Endothelial cell of umbilical vein (primary cell): Measurements from ENCODE around the gene BUB1B. TPM values are rescaled to one million over a fixed set of nuclear protein-coding genes. Genes with fewer than 3 reads are reported as not detected.

Experiments used
- BruUV-seq: library from RNA; stranded (reverse); fragments of 400-500 nt; replicated peaks from 2 replicates; lab custom pipeline; 2021; lab: Mats Ljungman, UMichigan
- CTCF ChIA-PET: fragments of 300-600, 350-600 bp; sonication (Branson Sonifier 250); formaldehyde crosslinking; loops from one replicate; lab custom pipeline; 2021; ENCODE audit warnings: antibody characterized with exemption, inconsistent platforms; lab: Charles Lee
- POLR2A ChIA-PET: fragments of 300-600, 350-600 bp; sonication (Branson Sonifier 250); formaldehyde crosslinking; loops from one replicate; lab custom pipeline; 2021; ENCODE audit warnings: antibody characterized with exemption, inconsistent platforms; lab: Charles Lee
- DNase-seq: peaks from one replicate; pipeline ENCODE4 v3.0.0-alpha.2; 2011; ENCODE audit warnings: low read depth, low spot score
- FAIRE-seq: peaks from 2 replicates; lab custom pipeline; 2011; peaks lifted over from hg19 to GRCh38; lab: Jason Lieb, UNC
- H2AFZ ChIP-seq: 2 replicates; pipeline ENCODE4 v1.6.0; 2012; ENCODE audit warnings: low read depth, low read length, control low read depth, inconsistent platforms
- H3K27ac ChIP-seq: 2 replicates; pipeline ENCODE4 v1.5.1; 2011; ENCODE audit warnings: low read depth, mild to moderate bottlenecking, control low read depth, low read length, moderate library complexity; ENCODE audit not compliant: insufficient read depth
- H3K27me3 ChIP-seq, 2 experiments: 2 replicates each; pipeline versions ENCODE4 v1.6.0 to v1.6.1; 2011; ENCODE audit warnings: low read length in 2 of 2, mixed read lengths in 1 of 2; ENCODE audit not compliant: control insufficient read depth in 2 of 2, insufficient read depth in 2 of 2
- H3K36me3 ChIP-seq, 2 experiments: 2 replicates in 1 of 2; 3 replicates in 1 of 2; pipeline ENCODE4 v1.5.1; 2011; ENCODE audit warnings: low read length in 2 of 2, mild to moderate bottlenecking in 1 of 2, moderate library complexity in 1 of 2; ENCODE audit not compliant: control insufficient read depth in 2 of 2, insufficient read depth in 2 of 2; ENCODE audit errors: extremely low read depth in 1 of 2
- H3K4me1 ChIP-seq: 3 replicates; pipeline ENCODE4 v1.5.1; 2011; ENCODE audit warnings: mild to moderate bottlenecking, low read length; ENCODE audit not compliant: control insufficient read depth, insufficient read depth; ENCODE audit errors: extremely low read depth
- H3K4me2 ChIP-seq: 2 replicates; pipeline ENCODE4 v1.6.1; 2011; ENCODE audit warnings: low read length, control low read depth, mixed read lengths; ENCODE audit not compliant: insufficient read depth
- H3K4me3 ChIP-seq, 3 experiments: fragments of 200-600 bp in 1 of 3; sonication (generic), shearing (Covaris generic) in 1 of 3; replicated peaks in 1 of 3; 2 replicates each; pipeline ENCODE4 v1.5.1; 2011 to 2016; ENCODE audit warnings: control low read depth in 3 of 3, low read length in 3 of 3, mild to moderate bottlenecking in 2 of 3, inconsistent platforms in 1 of 3, low read depth in 1 of 3, moderate library complexity in 1 of 3; ENCODE audit not compliant: insufficient read depth in 1 of 3
- H3K79me2 ChIP-seq: 2 replicates; pipeline ENCODE4 v1.6.0; 2012; ENCODE audit warnings: low read length, inconsistent platforms; ENCODE audit not compliant: control insufficient read depth, insufficient read depth
- H3K9ac ChIP-seq: replicated peaks from 2 replicates; pipeline ENCODE3; 2011; ENCODE audit warnings: low read length, control low read depth; ENCODE audit not compliant: insufficient read depth; ENCODE audit errors: extremely low read depth
- H3K9me1 ChIP-seq: replicated peaks from 3 replicates; pipeline ENCODE4 v1.6.0; 2011; ENCODE audit warnings: mild to moderate bottlenecking, low read length; ENCODE audit not compliant: control insufficient read depth, insufficient read depth; ENCODE audit errors: extremely low read depth
- H3K9me3 ChIP-seq: replicated peaks from 2 replicates; pipeline ENCODE4 v1.5.1; 2012; ENCODE audit warnings: low read length, inconsistent platforms; ENCODE audit not compliant: control insufficient read depth, insufficient read depth
- H4K20me1 ChIP-seq: replicated peaks from 2 replicates; pipeline ENCODE3; 2011; ENCODE audit warnings: mild to moderate bottlenecking, low read length; ENCODE audit not compliant: control insufficient read depth, insufficient read depth; ENCODE audit errors: extremely low read depth
- EZH2 ChIP-seq: IDR thresholded peaks from 2 replicates; pipeline ENCODE4 v1.6.1; 2012; ENCODE audit warnings: borderline replicate concordance, low read depth, mild to moderate bottlenecking, moderate library complexity, low read length, inconsistent platforms; ENCODE audit not compliant: severe bottlenecking
- FOS ChIP-seq: IDR thresholded peaks from 2 replicates; pipeline ENCODE4 v1.6.1; 2011; ENCODE audit warnings: mild to moderate bottlenecking, low read length, moderate library complexity, borderline replicate concordance; ENCODE audit not compliant: insufficient read depth
- GATA2 ChIP-seq: IDR thresholded peaks from 2 replicates; pipeline ENCODE4 v1.7.0; 2011; ENCODE audit warnings: low read depth, mild to moderate bottlenecking, moderate library complexity, mixed read lengths, low read length; ENCODE audit not compliant: insufficient read length, insufficient read depth
- POLR2A ChIP-seq: IDR thresholded peaks from 2 replicates; pipeline ENCODE4 v1.6.1; 2012; ENCODE audit warnings: low read depth, mild to moderate bottlenecking, control low read depth, low read length
- POLR2AphosphoS5 ChIP-seq: IDR thresholded peaks from 2 replicates; pipeline ENCODE4 v1.6.1; 2012; ENCODE audit warnings: low read depth, mild to moderate bottlenecking, control low read depth, low read length, moderate library complexity; ENCODE audit not compliant: insufficient read depth
- dilution Hi-C: fragments of 300-500 bp; cut with MboI; formaldehyde crosslinking; loops from one replicate; pipeline ENCODE4 v1.15.0; 2019; ENCODE audit warnings: low sequenced_read_pairs; ENCODE audit not compliant: extremely low pct_ligation_motif_present
- intact Hi-C: fragments of 100-400 bp; cut with micrococcal nuclease; formaldehyde crosslinking; loops from one replicate; pipeline ENCODE4 v1.10.0; 2022
- polyA plus RNA-seq, 4 experiments: library from polyadenylated mRNA; depleted of rRNA in 3 of 4; stranded (reverse) in 3 of 4; unstranded in 1 of 4; fragments of >200 nt; gene quantifications; 2 replicates each; pipeline versions ENCODE4 v1.2.1 to v1.2.3, GENCODE V29; 2011 to 2012; ENCODE audit warnings: missing spikeins in 1 of 4
- total RNA-seq: library from RNA; stranded (reverse); gene quantifications from 2 replicates; pipeline ENCODE4 v1.2.3, GENCODE V29; 2021

BUB1B gene
- total and polyA plus RNA-seq, 2 donors (not counting 3 experiments of a cell fraction or from before 2014, with no cell fraction given), result 12.2 to 69.8 TPM

- no peaks in the 10 kb centered on the region for H4K20me1 ChIP-seq
- no peaks in the 10 kb centered on the region for H3K79me2 ChIP-seq
- H3K4me1 ChIP-seq, result peaks cover 4% of the 10 kb centered on the region
- H3K4me2 ChIP-seq, result no peak overlapping the region
- POLR2A ChIA-PET, result interaction anchor here (1.2 kb wide), 1 partner anchor 132 kb away, joined by 3 read pairs; no protein-coding TSS in a partner anchor
- no peak overlapping the region for H3K9ac ChIP-seq
- intact Hi-C loops (no loop called here), dilution Hi-C loops (no loop called here)
- H2AFZ ChIP-seq, result no peak overlapping the region
- CTCF ChIA-PET, result interaction anchor here (1.4 to 2.1 kb wide), 3 partner anchors 18 to 40 kb away, joined by 4 to 6 read pairs (median 5); no protein-coding TSS in a partner anchor
- H3K4me3 ChIP-seq, result no peak overlapping the region
- no peaks in the 10 kb centered on the region for H3K9me1 ChIP-seq
- DNase-seq, result no peak
- BruUV-seq, result no TSS peak
- no peaks in the 10 kb centered on the region for H3K9me3 ChIP-seq
- H3K27ac ChIP-seq, result no peak overlapping the region
- no peak for FAIRE-seq
- H3K27me3 ChIP-seq, result peaks cover 10 to 13% of the 10 kb centered on the region in 2 experiments
- no peaks in the 10 kb centered on the region for H3K36me3 ChIP-seq
- TF ChIP-seq POLR2AphosphoS5 (no peak), GATA2 (no peak), FOS (no peak)
These were observed 74.5 kb downstream of the BUB1B start for GRCh38 chr15:40235201-40235885.

- ChIA-PET CTCF (interaction anchor here (0.8 to 7.9 kb wide), 13 partner anchors 8 to 132 kb away, joined by 3 to 63 read pairs (median 3); no protein-coding TSS in a partner anchor), POLR2A (interaction anchor here (0.6 kb wide), 1 partner anchor 163 kb away, joined by 4 read pairs; no protein-coding TSS in a partner anchor)
- peak; percentile 28 for FAIRE-seq
- Histone ChIP-seq H3K27me3 (peaks cover 10 to 14% of the 10 kb centered on the region in 2 experiments), H3K36me3 (no peaks in the 10 kb centered on the region), H3K9me1 (no peaks in the 10 kb centered on the region), H2AFZ (peak within 1 kb of the TSS; percentile 52), H3K79me2 (no peaks in the 10 kb centered on the region), H3K9ac (peak within 1 kb of the TSS; percentile 19), H3K27ac (no peak within 1 kb of the TSS), H3K4me3 (peak within 1 kb of the TSS in 2 of 3 experiments; percentile 13 to 37), H3K4me1 (peaks cover 4% of the 10 kb centered on the region), H4K20me1 (no peaks in the 10 kb centered on the region), H3K9me3 (no peaks in the 10 kb centered on the region), H3K4me2 (peak within 1 kb of the TSS; percentile 47)
- TF ChIP-seq POLR2A (no peak), EZH2 (peak; percentile 49), POLR2AphosphoS5 (no peak), GATA2 (no peak)
- intact Hi-C loops, result loop anchor here (1.0 kb wide), 1 partner anchor 36 kb away; no protein-coding TSS in a partner anchor
- BruUV-seq, result no TSS peak
- dilution Hi-C loops, result no loop called here
- DNase-seq, result peak; percentile 11
These were observed 77.9 kb downstream of the BUB1B start, which contains the start of gene PAK6 for GRCh38 chr15:40238532-40239403. Gene PAK6, plus strand, starts transcription at chr15:40239063. Its CDS starts 25,723 bp downstream, at chr15:40264786.
